ENCODE data around the gene ANKLE2. TPM values are rescaled to one million over a fixed set of nuclear protein-coding genes. Genes with fewer than 3 reads are reported as not detected.

Gene ANKLE2
- total and polyA plus RNA-seq, 2 of the 13 experiments (the other 11 are each of a cell fraction or from before 2014, with no cell fraction given) = 35.3 to 37.1 TPM

DNA sequence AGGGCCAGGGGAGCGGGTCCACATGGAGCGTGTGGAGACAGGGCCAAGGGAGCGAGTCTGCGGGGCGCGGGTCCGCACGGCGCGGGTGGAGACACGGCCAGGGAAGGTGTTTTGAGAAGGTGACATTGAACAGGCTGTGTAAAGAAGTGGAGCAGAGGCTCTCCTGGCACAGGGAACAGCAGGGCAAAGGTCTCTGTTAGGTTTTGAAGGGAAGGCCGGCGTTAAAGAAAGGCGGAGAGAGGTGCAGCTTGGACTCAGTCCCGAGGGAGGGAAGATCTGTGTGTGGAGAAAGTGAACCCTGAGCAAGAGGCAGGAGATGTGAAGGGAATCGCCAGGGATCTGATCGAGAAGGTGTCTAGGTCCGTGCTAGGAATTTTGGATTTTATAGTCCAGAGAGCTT, 72.4 kb downstream of the ANKLE2 start:
- Histone ChIP-seq H4K20me1 (ENCODE audit: insufficient read depth, low read length) (peaks cover 6% of the 10 kb centered on the region; the same call in 1 of the 2 replicates), H3K27me3 (ENCODE audit: control insufficient read depth in 1 of 2, insufficient read depth in 2 of 2, low read length in 2 of 2) (no peaks in the 10 kb centered on the region), H2AFZ (ENCODE audit: low read length) (no peak overlapping the region), H3K4me1 (ENCODE audit: insufficient read depth, low read length) (peaks cover 25% of the 10 kb centered on the region), H3K27ac (ENCODE audit: extremely low read length, insufficient read depth, low read length) (peak overlapping the region; percentile 48), H3K36me3 (replicated peaks in 1 of 2; ENCODE audit: control insufficient read depth in 1 of 2, insufficient read depth in 2 of 2, low read length in 2 of 2) (0 out of 5 replicates have a peak, but pooled peaks cover 0 to 8% of the 10 kb centered on the region in 2 experiments), H3K79me2 (ENCODE audit: insufficient read depth, low read length) (peaks cover 24% of the 10 kb centered on the region), H3K9me3 (ENCODE audit: low read length) (no peaks in the 10 kb centered on the region), H3K4me2 (ENCODE audit: low read depth, low read length) (peak overlapping the region; percentile 91), H3K4me3 (replicated peaks in 1 of 3; ENCODE audit: insufficient read depth in 1 of 3, low read depth in 2 of 3, low read length in 3 of 3) (peak overlapping the region; percentile 20 to 72 (median 62); a peak in 5 of 6 replicates), H3K9ac (ENCODE audit: insufficient read depth, low read depth, low read length) (peak overlapping the region; percentile 60)
- intact Hi-C loops (cut with micrococcal nuclease; ENCODE audit: unreplicated experiment) = no loop called here
- ATAC-seq (peak; percentile 35), FAIRE-seq (peak; percentile 61), DNase-seq (ENCODE audit: low spot score) (peak; percentile 44)
- POLR2A ChIA-PET = no interaction called here
- CTCF ChIA-PET (ENCODE audit: low intra/inter-chr PET ratio, low total read pairs) = no interaction called here
- WGBS (ENCODE audit: low lambda C conversion rate) = 3% methylated on average over 18 of the region's 18 CpGs
- no TSS peak for BruUV-seq (replicated peaks)
- in situ Hi-C loops (cut with HindIII; ENCODE audit: extremely low pct_ligation_motif_present, low pct_unique_long_range_greater_than_20kb) = no loop called here
- TF ChIP-seq, protein P1, sequence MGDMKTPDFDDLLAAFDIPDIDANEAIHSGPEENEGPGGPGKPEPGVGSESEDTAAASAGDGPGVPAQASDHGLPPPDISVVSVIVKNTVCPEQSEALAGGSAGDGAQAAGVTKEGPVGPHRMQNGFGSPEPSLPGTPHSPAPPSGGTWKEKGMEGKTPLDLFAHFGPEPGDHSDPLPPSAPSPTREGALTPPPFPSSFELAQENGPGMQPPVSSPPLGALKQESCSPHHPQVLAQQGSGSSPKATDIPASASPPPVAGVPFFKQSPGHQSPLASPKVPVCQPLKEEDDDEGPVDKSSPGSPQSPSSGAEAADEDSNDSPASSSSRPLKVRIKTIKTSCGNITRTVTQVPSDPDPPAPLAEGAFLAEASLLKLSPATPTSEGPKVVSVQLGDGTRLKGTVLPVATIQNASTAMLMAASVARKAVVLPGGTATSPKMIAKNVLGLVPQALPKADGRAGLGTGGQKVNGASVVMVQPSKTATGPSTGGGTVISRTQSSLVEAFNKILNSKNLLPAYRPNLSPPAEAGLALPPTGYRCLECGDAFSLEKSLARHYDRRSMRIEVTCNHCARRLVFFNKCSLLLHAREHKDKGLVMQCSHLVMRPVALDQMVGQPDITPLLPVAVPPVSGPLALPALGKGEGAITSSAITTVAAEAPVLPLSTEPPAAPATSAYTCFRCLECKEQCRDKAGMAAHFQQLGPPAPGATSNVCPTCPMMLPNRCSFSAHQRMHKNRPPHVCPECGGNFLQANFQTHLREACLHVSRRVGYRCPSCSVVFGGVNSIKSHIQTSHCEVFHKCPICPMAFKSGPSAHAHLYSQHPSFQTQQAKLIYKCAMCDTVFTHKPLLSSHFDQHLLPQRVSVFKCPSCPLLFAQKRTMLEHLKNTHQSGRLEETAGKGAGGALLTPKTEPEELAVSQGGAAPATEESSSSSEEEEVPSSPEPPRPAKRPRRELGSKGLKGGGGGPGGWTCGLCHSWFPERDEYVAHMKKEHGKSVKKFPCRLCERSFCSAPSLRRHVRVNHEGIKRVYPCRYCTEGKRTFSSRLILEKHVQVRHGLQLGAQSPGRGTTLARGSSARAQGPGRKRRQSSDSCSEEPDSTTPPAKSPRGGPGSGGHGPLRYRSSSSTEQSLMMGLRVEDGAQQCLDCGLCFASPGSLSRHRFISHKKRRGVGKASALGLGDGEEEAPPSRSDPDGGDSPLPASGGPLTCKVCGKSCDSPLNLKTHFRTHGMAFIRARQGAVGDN (CRISPR knock-in tag; IDR thresholded peaks at IDR 0.05) = peak; percentile 54
- TF ChIP-seq BORCS8-MEF2B (CRISPR knock-in tag; IDR thresholded peaks at IDR 0.05) (no peak), ESRRA (CRISPR knock-in tag; IDR thresholded peaks at IDR 0.05; ENCODE audit: low read depth) (peak; percentile 83; the same call in 1 of the 2 replicates), TRIM22 (IDR thresholded peaks at IDR 0.05) (no peak), UBTF (CRISPR knock-in tag; IDR thresholded peaks at IDR 0.05) (peak; percentile 57), HNF4G (IDR thresholded peaks at IDR 0.05; ENCODE audit: borderline replicate concordance, low read depth, low read length) (peak; percentile 53; the same call in 1 of the 2 replicates), HNF4G (CRISPR knock-in tag; IDR thresholded peaks at IDR 0.05; ENCODE audit: borderline replicate concordance, low read depth) (no peak), MBNL3 (CRISPR knock-in tag; conservative IDR thresholded peaks at IDR 0.05) (no peak), NFATC3 (CRISPR knock-in tag; IDR thresholded peaks at IDR 0.05) (no peak), ZFY (CRISPR knock-in tag; IDR thresholded peaks at IDR 0.05) (0 out of 2 replicates have a peak, but pooled peaks have one; percentile 19), SIN3B (IDR thresholded peaks at IDR 0.05; ENCODE audit: low read length) (no peak), ZSCAN9 (CRISPR knock-in tag; IDR thresholded peaks at IDR 0.05; ENCODE audit: borderline replicate concordance) (no peak)
- TF ChIP-seq, protein P2, sequence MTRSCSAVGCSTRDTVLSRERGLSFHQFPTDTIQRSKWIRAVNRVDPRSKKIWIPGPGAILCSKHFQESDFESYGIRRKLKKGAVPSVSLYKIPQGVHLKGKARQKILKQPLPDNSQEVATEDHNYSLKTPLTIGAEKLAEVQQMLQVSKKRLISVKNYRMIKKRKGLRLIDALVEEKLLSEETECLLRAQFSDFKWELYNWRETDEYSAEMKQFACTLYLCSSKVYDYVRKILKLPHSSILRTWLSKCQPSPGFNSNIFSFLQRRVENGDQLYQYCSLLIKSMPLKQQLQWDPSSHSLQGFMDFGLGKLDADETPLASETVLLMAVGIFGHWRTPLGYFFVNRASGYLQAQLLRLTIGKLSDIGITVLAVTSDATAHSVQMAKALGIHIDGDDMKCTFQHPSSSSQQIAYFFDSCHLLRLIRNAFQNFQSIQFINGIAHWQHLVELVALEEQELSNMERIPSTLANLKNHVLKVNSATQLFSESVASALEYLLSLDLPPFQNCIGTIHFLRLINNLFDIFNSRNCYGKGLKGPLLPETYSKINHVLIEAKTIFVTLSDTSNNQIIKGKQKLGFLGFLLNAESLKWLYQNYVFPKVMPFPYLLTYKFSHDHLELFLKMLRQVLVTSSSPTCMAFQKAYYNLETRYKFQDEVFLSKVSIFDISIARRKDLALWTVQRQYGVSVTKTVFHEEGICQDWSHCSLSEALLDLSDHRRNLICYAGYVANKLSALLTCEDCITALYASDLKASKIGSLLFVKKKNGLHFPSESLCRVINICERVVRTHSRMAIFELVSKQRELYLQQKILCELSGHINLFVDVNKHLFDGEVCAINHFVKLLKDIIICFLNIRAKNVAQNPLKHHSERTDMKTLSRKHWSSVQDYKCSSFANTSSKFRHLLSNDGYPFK (CRISPR knock-in tag; IDR thresholded peaks at IDR 0.05; ENCODE audit: borderline replicate concordance) = no peak
- TF ChIP-seq, protein P3, sequence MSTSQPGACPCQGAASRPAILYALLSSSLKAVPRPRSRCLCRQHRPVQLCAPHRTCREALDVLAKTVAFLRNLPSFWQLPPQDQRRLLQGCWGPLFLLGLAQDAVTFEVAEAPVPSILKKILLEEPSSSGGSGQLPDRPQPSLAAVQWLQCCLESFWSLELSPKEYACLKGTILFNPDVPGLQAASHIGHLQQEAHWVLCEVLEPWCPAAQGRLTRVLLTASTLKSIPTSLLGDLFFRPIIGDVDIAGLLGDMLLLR (CRISPR knock-in tag; IDR thresholded peaks at IDR 0.05) = no peak
